Colonic mucosa (tissue), 4 donors: ENCODE results near the gene ACTA2. TPM values are rescaled to one million over a fixed set of nuclear protein-coding genes. Genes with fewer than 3 reads are reported as not detected.
"Not testable (repeated sequence)": the region's sequence is repeated elsewhere in the genome, so short reads cannot be mapped to it uniquely, and the experiment has no call there.

ENCODE experiments used
- DNase-seq: peaks from one replicate; pipeline ENCODE4 v3.0.0-alpha.2; 2020
- H3K27ac ChIP-seq: fragments of 200-600 bp; one replicate; pipeline ENCODE4 v1.8.0; 2021
- H3K27me3 ChIP-seq: fragments of 200-600 bp; one replicate; pipeline ENCODE4 v1.8.0; 2021
- H3K36me3 ChIP-seq: fragments of 200-600 bp; one replicate; pipeline ENCODE4 v1.8.0; 2021
- H3K4me1 ChIP-seq: fragments of 200-600 bp; one replicate; pipeline ENCODE4 v1.8.0; 2021; ENCODE audit warnings: mild to moderate bottlenecking
- H3K4me3 ChIP-seq: fragments of 200-600 bp; one replicate; pipeline ENCODE4 v1.8.0; 2021
- H3K9ac ChIP-seq, 2 donors: one replicate each; pipeline ENCODE4 v1.7.0; 2013; ENCODE audit warnings: control low read depth in 2 of 2, low read depth in 2 of 2, low read length in 2 of 2
- H3K9me3 ChIP-seq: fragments of 200-600 bp; one replicate; pipeline ENCODE4 v1.8.0; 2021
- intact Hi-C: fragments of 100-400 bp; cut with DNase I; formaldehyde crosslinking; loops from one replicate; pipeline ENCODE4 v1.14.1; 2022
- total RNA-seq, 2 donors: library from RNA; stranded (reverse); fragmentation: NEBNext Ultra II Directional in 1 of 2; extraction: Animal tissue kit (Norgen Biotek cat#: 25700) in 1 of 2; gene quantifications; one replicate each; pipeline ENCODE4 v1.2.1, GENCODE V29; 2021
- TF ChIP-seq, protein P1 (sequence below): fragments of 200-600 bp; IDR thresholded peaks from one replicate; pipeline ENCODE4 v1.8.0; 2022; ENCODE audit warnings: antibody characterized with exemption, mild to moderate bottlenecking
- donor health status: healthy.
- donor health status: DM: no; HTN: no; CAD: no.
- donor health status: DM: no; HTN: no; CAD: no.

Gene ACTA2
- total RNA-seq, 2 donors from 2014 or later, result 88.3 to 265 TPM

DNA sequence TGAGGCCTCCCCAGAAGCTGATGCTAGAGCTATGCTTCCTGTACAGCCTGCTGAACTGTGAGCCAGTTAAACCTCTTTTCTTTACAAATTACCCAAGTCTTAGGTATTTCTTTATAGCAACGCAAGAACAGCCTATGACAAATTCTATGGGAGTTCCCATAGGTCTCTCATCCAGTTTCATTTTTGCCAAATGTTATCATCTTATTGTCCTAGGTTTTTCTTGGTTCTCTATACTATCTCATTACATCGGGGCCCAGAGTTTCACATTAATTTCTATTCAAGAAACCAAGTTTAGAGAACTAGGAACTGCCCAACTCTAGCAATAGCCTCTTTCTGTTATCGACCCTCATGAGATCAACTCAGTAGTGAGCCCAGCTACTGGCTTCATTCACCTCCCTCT is 15.9 kb downstream of the ACTA2 start:
- Histone ChIP-seq H3K27me3 (no peaks in the 10 kb centered on the region), H3K27ac (no peak overlapping the region), H3K4me3 (no peak overlapping the region), H3K9ac (no peak overlapping the region), H3K9me3 (no peaks in the 10 kb centered on the region), H3K4me1 (no peaks in the 10 kb centered on the region), H3K36me3 (no peaks in the 10 kb centered on the region)
- TF ChIP-seq, protein P1, sequence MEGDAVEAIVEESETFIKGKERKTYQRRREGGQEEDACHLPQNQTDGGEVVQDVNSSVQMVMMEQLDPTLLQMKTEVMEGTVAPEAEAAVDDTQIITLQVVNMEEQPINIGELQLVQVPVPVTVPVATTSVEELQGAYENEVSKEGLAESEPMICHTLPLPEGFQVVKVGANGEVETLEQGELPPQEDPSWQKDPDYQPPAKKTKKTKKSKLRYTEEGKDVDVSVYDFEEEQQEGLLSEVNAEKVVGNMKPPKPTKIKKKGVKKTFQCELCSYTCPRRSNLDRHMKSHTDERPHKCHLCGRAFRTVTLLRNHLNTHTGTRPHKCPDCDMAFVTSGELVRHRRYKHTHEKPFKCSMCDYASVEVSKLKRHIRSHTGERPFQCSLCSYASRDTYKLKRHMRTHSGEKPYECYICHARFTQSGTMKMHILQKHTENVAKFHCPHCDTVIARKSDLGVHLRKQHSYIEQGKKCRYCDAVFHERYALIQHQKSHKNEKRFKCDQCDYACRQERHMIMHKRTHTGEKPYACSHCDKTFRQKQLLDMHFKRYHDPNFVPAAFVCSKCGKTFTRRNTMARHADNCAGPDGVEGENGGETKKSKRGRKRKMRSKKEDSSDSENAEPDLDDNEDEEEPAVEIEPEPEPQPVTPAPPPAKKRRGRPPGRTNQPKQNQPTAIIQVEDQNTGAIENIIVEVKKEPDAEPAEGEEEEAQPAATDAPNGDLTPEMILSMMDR, result no peak
- intact Hi-C loops, result loop anchor here (5.0 kb wide), 1 partner anchor 51 kb away; no protein-coding TSS in a partner anchor
- no peak for DNase-seq

DNA sequence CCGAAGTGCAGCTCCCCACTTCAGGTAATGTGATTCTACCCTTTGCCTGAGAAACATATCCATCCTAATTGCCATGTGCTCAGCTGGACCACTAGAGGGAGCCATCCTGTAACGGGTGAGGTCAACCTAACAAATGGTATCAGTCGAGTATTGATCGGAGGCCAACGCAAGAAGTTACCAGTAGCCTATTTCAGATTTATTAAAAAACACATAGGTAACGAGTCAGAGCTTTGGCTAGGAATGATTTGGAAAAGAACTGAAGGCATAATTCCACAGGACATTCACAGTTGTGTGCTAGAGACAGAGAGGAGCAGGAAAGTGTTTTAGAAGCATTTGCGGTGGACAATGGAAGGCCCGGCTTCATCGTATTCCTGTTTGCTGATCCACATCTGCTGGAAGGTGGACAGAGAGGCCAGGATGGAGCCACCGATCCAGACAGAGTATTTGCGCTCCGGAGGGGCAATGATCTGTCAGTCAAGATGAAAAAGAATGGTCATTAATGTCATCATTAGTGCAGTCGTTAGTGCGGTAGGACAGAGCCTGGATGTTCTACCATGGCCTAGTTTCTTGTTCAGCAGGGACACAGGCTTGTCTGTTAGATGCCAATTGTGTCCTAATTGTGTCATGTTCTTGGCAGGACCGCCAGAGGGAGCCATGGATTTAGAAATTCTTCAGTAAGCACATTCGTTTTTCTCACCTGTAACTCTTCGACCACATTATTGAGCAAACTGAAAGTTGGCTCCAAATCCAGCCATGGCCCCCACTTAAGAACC is 17.5 kb downstream of the ACTA2 start:
- H3K36me3 ChIP-seq, result no peaks in the 10 kb centered on the region
- H3K4me3 ChIP-seq, result no peak overlapping the region
- DNase-seq, result peak; percentile 78
- TF ChIP-seq, protein P1, result peak; percentile 63
- intact Hi-C loops, result loop anchor here (2.0 to 5.0 kb wide), 3 partner anchors 52 to 280 kb away; partner anchors contain the start of gene STAMBPL1
- no peaks in the 10 kb centered on the region for H3K4me1 ChIP-seq
- H3K27me3 ChIP-seq, result no peaks in the 10 kb centered on the region
- H3K9ac ChIP-seq, result no peak overlapping the region
- no peaks in the 10 kb centered on the region for H3K9me3 ChIP-seq
- peak overlapping the region; percentile 13 for H3K27ac ChIP-seq

DNA sequence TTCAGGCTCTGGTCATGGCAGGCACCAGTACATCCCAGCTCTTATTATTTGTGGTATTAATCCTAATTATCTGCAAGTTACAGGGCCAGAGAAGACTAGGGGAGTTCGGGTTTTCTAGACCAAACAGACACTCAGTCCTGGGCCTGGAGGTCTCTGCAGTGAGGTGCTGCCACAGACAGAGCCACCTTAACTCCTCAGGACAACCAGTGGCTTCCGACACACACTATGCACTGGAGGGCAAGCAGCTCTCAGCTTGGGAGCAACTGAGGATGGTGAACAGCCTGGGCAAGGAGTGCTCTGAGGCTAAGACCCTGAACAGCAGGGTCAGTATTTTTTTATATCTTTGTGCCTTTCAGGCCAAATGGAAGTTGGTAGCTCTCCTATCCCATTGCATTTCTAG is 19.0 kb downstream of the ACTA2 start:
- no peak overlapping the region for H3K9ac ChIP-seq
- intact Hi-C loops, result loop anchor here (2.0 to 5.0 kb wide), 2 partner anchors 51 to 99 kb away; partner anchors contain the start of gene STAMBPL1
- no peak overlapping the region for H3K27ac ChIP-seq
- H3K27me3 ChIP-seq, result no peaks in the 10 kb centered on the region
- H3K9me3 ChIP-seq, result no peaks in the 10 kb centered on the region
- H3K4me3 ChIP-seq, result no peak overlapping the region
- H3K4me1 ChIP-seq, result no peaks in the 10 kb centered on the region
- TF ChIP-seq, protein P1, result no peak
- no peaks in the 10 kb centered on the region for H3K36me3 ChIP-seq
- no peak for DNase-seq

DNA sequence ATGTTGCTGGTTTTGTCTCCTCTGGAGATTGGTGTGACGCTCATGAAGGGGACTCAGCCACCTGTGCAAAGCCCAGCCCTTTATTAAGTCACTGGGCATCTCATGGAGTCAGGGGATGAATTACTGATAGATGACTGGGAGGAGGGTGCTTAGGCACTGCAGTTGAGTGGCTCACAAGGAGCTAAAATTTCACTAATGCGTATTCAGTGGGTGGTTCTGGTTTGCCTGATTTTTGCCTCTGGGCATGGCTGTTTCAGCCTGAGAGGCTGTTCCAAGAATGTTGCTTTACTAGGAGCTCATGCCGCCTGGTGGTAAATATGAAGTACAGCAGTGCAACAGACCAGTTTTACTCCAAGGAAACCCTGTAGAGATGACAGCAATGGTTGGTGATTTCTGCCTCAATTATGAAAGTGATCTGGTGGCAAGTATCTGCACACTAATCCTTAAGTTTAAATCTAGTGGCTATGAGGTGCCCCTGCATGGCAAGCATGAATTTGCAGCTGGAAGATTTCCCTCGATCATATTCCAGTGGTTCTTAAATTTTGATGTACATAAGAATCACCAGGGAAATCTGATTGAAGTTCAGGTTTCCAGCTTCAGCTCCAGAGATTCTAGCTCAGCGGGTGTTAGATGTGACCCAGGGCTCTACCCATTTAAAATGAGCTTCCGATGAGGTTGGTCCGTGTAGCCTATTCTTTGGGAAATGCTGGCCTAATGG is 19.9 kb downstream of the ACTA2 start:
- DNase-seq, result peak; percentile 60
- peak overlapping the region; percentile 21 for H3K27ac ChIP-seq
- no peaks in the 10 kb centered on the region for H3K9me3 ChIP-seq

DNA sequence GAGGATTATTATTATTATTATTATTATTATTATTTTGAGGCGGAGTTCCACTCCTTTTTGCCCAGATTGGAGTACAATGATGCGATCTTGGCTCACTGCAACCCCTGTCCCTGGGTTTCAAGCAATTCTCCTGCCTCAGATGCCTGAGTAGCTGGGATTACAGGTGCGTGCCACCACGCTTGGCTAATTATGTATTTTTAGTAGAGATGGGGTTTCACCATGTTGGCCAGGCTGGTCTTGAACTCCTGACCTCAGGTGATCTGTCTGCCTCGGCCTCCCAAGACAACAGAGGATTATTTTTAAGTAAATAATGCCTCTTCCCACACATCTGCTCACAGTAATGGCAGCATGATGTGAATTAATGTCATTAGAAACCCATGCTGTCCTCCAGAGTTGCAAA is 20.5 kb downstream of the ACTA2 start:
- DNase-seq, H3K27ac ChIP-seq, H3K9ac ChIP-seq, H3K4me1 ChIP-seq, H3K4me3 ChIP-seq, H3K9me3 ChIP-seq, H3K36me3 ChIP-seq, H3K27me3 ChIP-seq: not testable (repeated sequence)
- intact Hi-C loops, result loop anchor here (2.0 to 5.0 kb wide), 2 partner anchors 50 to 97 kb away; partner anchors contain the start of gene STAMBPL1

More for the DNA sequence above, 19.9 kb downstream of the ACTA2 start:
- Histone ChIP-seq H3K36me3 (no peaks in the 10 kb centered on the region), H3K4me1 (no peaks in the 10 kb centered on the region), H3K9ac (no peak overlapping the region), H3K27me3 (no peaks in the 10 kb centered on the region), H3K4me3 (no peak overlapping the region)
- intact Hi-C loops, result loop anchor here (2.0 to 5.0 kb wide), 2 partner anchors 50 to 98 kb away; partner anchors contain the start of gene STAMBPL1
- TF ChIP-seq, protein P1, result peak; percentile 85
